HepG2 (cell line): ENCODE measurements around the gene MGAT1. TPM values are rescaled to one million over a fixed set of nuclear protein-coding genes. Genes with fewer than 3 reads are reported as not detected.

Source experiments
- BCL3 ChIP-seq: sonication (generic); formaldehyde crosslinking; IDR thresholded peaks from 2 replicates; pipeline ENCODE4 v1.5.1; 2020; ENCODE audit warnings: mild to moderate bottlenecking, missing genetic modification reagents, moderate library complexity
- GABPB1 ChIP-seq: IDR thresholded peaks from 2 replicates; pipeline ENCODE4 v1.6.1; 2016; ENCODE audit warnings: mild to moderate bottlenecking, missing genetic modification reagents, moderate library complexity, missing compliant biosample characterization
- HOXA3 ChIP-seq: sonication (generic); formaldehyde crosslinking; IDR thresholded peaks from 2 replicates; pipeline ENCODE4 v1.5.0; 2020; ENCODE audit warnings: missing genetic modification reagents
- IKZF5 ChIP-seq: IDR thresholded peaks from 2 replicates; pipeline ENCODE4 v1.6.1; 2018; ENCODE audit warnings: missing genetic modification reagents, mild to moderate bottlenecking, missing compliant biosample characterization
- LCORL ChIP-seq, 2 experiments: fragments of 450-650 bp in 1 of 2; sonication (generic) in 1 of 2; formaldehyde crosslinking in 1 of 2; IDR thresholded peaks; 2 replicates each; pipeline versions ENCODE4 v1.5.0 to v1.6.1; 2017 to 2020; ENCODE audit warnings: antibody characterized with exemption in 1 of 2, missing genetic modification reagents in 1 of 2
- NFE2L2 ChIP-seq: fragments of 150-350 bp; IDR thresholded peaks from 2 replicates; pipeline ENCODE4 v1.6.1; 2014; ENCODE audit warnings: low read length
- NPAS2 ChIP-seq: sonication (generic); formaldehyde crosslinking; IDR thresholded peaks from 2 replicates; pipeline ENCODE4 v1.8.0; 2022; ENCODE audit warnings: mild to moderate bottlenecking, missing genetic modification reagents, borderline replicate concordance
- NR2F6 ChIP-seq, 2 experiments: IDR thresholded peaks; 2 replicates each; pipeline ENCODE4 v1.6.1; 2016; ENCODE audit warnings: antibody characterized with exemption in 1 of 2, mild to moderate bottlenecking in 1 of 2
- NRL ChIP-seq: sonication (generic); formaldehyde crosslinking; IDR thresholded peaks from 2 replicates; pipeline ENCODE4 v1.5.0; 2020; ENCODE audit warnings: missing genetic modification reagents, mild to moderate bottlenecking, moderate library complexity, borderline replicate concordance
- RAD51 ChIP-seq: fragments of 450-650 bp; IDR thresholded peaks from 2 replicates; pipeline ENCODE4 v1.6.1; 2016; ENCODE audit warnings: borderline replicate concordance
- SETDB1 ChIP-seq: sonication (generic); formaldehyde crosslinking; IDR thresholded peaks from 2 replicates; pipeline ENCODE4 v1.5.1; 2020; ENCODE audit warnings: missing genetic modification reagents, mild to moderate bottlenecking, borderline replicate concordance
- SP5 ChIP-seq: IDR thresholded peaks from 2 replicates; pipeline ENCODE4 v1.6.1; 2016; ENCODE audit warnings: low read depth, borderline replicate concordance
- SRSF4 ChIP-seq: fragments of 200-400 bp; formaldehyde crosslinking; IDR thresholded peaks from one replicate; pipeline ENCODE4 v1.6.1; 2018; ENCODE audit warnings: mild to moderate bottlenecking, low read depth, low read length, moderate library complexity; ENCODE audit not compliant: poor library complexity, severe bottlenecking
- ZFX ChIP-seq: sonication (generic); formaldehyde crosslinking; IDR thresholded peaks from 2 replicates; pipeline ENCODE4 v1.4.0; 2020; ENCODE audit warnings: mild to moderate bottlenecking, low read depth, missing genetic modification reagents, moderate library complexity
- ZNF468 ChIP-seq: sonication (generic); formaldehyde crosslinking; IDR thresholded peaks from 2 replicates; pipeline ENCODE4 v1.8.0; 2022; ENCODE audit warnings: mild to moderate bottlenecking, moderate library complexity, missing genetic modification reagents
- ZNF614 ChIP-seq: IDR thresholded peaks from 2 replicates; pipeline ENCODE4 v1.6.1; 2018; ENCODE audit warnings: missing biosample characterization, missing genetic modification reagents, inconsistent platforms, borderline replicate concordance
- ZNF691 ChIP-seq: sonication (generic); formaldehyde crosslinking; IDR thresholded peaks from 2 replicates; pipeline ENCODE4 v1.4.0; 2020; ENCODE audit warnings: missing genetic modification reagents, low read depth, mild to moderate bottlenecking, borderline replicate concordance
- ZNF775 ChIP-seq: sonication (generic); formaldehyde crosslinking; IDR thresholded peaks from 2 replicates; pipeline ENCODE4 v1.4.0; 2020; ENCODE audit warnings: missing genetic modification reagents, mild to moderate bottlenecking, moderate library complexity, borderline replicate concordance
- ZNF790 ChIP-seq: sonication (generic); formaldehyde crosslinking; IDR thresholded peaks from 2 replicates; pipeline ENCODE4 v1.8.0; 2022; ENCODE audit warnings: missing genetic modification reagents, mild to moderate bottlenecking, borderline replicate concordance
- ZNF841 ChIP-seq: sonication (generic); formaldehyde crosslinking; IDR thresholded peaks from 2 replicates; pipeline ENCODE4 v1.8.1; 2023; ENCODE audit warnings: missing genetic modification reagents, borderline replicate concordance
- ZSCAN29 ChIP-seq: sonication (generic); formaldehyde crosslinking; conservative IDR thresholded peaks from 2 replicates; pipeline ENCODE4 v1.4.0; 2020; ENCODE audit warnings: mild to moderate bottlenecking, missing genetic modification reagents
- polyA plus RNA-seq, 8 experiments: library from polyadenylated mRNA; depleted of rRNA in 3 of 8; stranded (reverse) in 7 of 8; unstranded in 1 of 8; fragments of >200 nt; fragmentation: Illumina TruSeq in 4 of 8; extraction: Trizol in 4 of 8; gene quantifications; 2 replicates each; pipeline versions ENCODE4 v1.2.1 to v1.2.3, GENCODE V29; 2011 to 2016; ENCODE audit warnings: low read depth in 4 of 8, missing spikeins in 1 of 8, mixed read lengths in 1 of 8; ENCODE audit not compliant: insufficient read depth in 1 of 8
- total RNA-seq, 5 experiments: library from RNA; depleted of rRNA; stranded (reverse); fragments of >200 nt; fragmentation: Illumina TruSeq; extraction: Trizol; gene quantifications; 2 replicates each; pipeline ENCODE4 v1.2.3, GENCODE V29; 2016; ENCODE audit warnings: low read depth in 1 of 5
- TF ChIP-seq, protein P1 (sequence below): IDR thresholded peaks from 2 replicates; pipeline ENCODE4 v1.6.1; 2016; ENCODE audit warnings: missing biosample characterization, missing genetic modification reagents, low read depth
- TF ChIP-seq, protein P2 (sequence below): sonication (generic); formaldehyde crosslinking; IDR thresholded peaks from 2 replicates; pipeline ENCODE4 v1.5.1; 2020; ENCODE audit warnings: mild to moderate bottlenecking, missing genetic modification reagents, borderline replicate concordance

MGAT1 gene
- total and polyA plus RNA-seq, 2 of the 13 experiments (the other 11 are each of a cell fraction or from before 2014, with no cell fraction given): 50.1 to 55.3 TPM

- TF ChIP-seq ZNF691 (CRISPR knock-in tag) (peak; percentile 18; the same call in 1 of the 2 replicates), ZSCAN29 (CRISPR knock-in tag) (no peak), SETDB1 (CRISPR knock-in tag) (no peak), NR2F6 (IDR thresholded peaks at IDR 0.05) (peak; percentile 78), NR2F6 (CRISPR knock-in tag; IDR thresholded peaks at IDR 0.05) (0 out of 2 replicates have a peak, but pooled peaks have one; percentile 51), SP5 (CRISPR knock-in tag) (peak; percentile 73), BCL3 (CRISPR knock-in tag) (no peak), SRSF4 (no peak), ZNF790 (CRISPR knock-in tag) (peak; percentile 48; the same call in 1 of the 2 replicates), ZNF614 (no peak), LCORL (IDR thresholded peaks at IDR 0.05) (no peak), LCORL (CRISPR knock-in tag; IDR thresholded peaks at IDR 0.05) (peak; percentile 41; the same call in 1 of the 2 replicates), NFE2L2 (no peak), ZNF468 (CRISPR knock-in tag) (no peak), ZNF775 (CRISPR knock-in tag) (0 out of 2 replicates have a peak, but pooled peaks have one; percentile 77), ZFX (CRISPR knock-in tag) (peak; percentile 52), ZNF841 (CRISPR knock-in tag) (no peak), IKZF5 (CRISPR knock-in tag) (peak; percentile 43; the same call in 1 of the 2 replicates), RAD51 (no peak), NPAS2 (no peak), HOXA3 (CRISPR knock-in tag) (0 out of 2 replicates have a peak, but pooled peaks have one; percentile 30), GABPB1 (0 out of 2 replicates have a peak, but pooled peaks have one; percentile 27), NRL (CRISPR knock-in tag) (no peak)
- TF ChIP-seq, protein P1, sequence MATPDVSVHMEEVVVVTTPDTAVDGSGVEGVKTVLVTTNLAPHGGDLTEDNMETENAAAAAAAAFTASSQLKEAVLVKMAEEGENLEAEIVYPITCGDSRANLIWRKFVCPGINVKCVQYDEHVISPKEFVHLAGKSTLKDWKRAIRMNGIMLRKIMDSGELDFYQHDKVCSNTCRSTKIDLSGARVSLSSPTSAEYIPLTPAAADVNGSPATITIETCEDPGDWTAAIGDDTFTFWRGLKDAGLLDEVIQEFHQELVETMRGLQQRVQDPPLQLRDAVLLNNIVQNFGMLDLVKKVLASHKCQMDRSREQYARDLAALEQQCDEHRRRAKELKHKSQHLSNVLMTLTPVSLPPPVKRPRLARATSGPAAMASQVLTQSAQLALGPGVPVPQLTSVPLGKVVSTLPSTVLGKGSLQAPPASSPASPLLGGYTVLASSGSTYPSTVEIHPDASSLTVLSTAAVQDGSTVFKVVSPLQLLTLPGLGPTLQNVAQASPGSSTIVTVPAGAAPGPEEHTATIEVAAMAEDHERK (CRISPR knock-in tag): no peak
- TF ChIP-seq, protein P2, sequence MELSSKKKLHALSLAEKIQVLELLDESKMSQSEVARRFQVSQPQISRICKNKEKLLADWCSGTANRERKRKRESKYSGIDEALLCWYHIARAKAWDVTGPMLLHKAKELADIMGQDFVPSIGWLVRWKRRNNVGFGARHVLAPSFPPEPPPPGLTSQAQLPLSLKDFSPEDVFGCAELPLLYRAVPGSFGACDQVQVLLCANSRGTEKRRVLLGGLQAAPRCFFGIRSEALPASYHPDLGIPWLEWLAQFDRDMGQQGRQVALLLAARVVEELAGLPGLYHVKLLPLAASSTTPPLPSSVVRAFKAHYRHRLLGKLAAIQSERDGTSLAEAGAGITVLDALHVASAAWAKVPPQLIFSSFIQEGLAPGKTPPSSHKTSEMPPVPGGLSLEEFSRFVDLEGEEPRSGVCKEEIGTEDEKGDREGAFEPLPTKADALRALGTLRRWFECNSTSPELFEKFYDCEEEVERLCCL (CRISPR knock-in tag): no peak
Measured at GRCh38 chr5:180808461-180809000, 5.9 kb upstream of the MGAT1 start (continued).
